Peyer's patch (tissue), 4 donors: ENCODE data around the gene NDUFB11.

ENCODE experiments used
- POLR2A ChIP-seq, 2 donors: fragments of 450-650 bp; IDR thresholded peaks; one replicate each; pipeline ENCODE4 v1.5.1; 2017; ENCODE audit warnings: antibody characterized with exemption in 2 of 2, mild to moderate bottlenecking in 2 of 2, moderate library complexity in 2 of 2
- TF ChIP-seq, protein P1 (sequence below), 6 experiments: fragments of 450-650 bp in 4 of 6; fragments of 200-600 bp in 2 of 6; sonication (generic) in 1 of 6; IDR thresholded peaks; one replicate each; pipeline ENCODE4 v1.5.1; 2017 to 2019; ENCODE audit warnings: antibody characterized with exemption in 6 of 6, mild to moderate bottlenecking in 3 of 6, moderate library complexity in 1 of 6

GRCh38 chrX:47177079-47177478 lies 32.6 kb upstream of the NDUFB11 start:
- TF ChIP-seq, protein P1, sequence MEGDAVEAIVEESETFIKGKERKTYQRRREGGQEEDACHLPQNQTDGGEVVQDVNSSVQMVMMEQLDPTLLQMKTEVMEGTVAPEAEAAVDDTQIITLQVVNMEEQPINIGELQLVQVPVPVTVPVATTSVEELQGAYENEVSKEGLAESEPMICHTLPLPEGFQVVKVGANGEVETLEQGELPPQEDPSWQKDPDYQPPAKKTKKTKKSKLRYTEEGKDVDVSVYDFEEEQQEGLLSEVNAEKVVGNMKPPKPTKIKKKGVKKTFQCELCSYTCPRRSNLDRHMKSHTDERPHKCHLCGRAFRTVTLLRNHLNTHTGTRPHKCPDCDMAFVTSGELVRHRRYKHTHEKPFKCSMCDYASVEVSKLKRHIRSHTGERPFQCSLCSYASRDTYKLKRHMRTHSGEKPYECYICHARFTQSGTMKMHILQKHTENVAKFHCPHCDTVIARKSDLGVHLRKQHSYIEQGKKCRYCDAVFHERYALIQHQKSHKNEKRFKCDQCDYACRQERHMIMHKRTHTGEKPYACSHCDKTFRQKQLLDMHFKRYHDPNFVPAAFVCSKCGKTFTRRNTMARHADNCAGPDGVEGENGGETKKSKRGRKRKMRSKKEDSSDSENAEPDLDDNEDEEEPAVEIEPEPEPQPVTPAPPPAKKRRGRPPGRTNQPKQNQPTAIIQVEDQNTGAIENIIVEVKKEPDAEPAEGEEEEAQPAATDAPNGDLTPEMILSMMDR (IDR thresholded peaks at IDR 0.05), result no peak
- TF ChIP-seq POLR2A (IDR thresholded peaks at IDR 0.05), result no peak
